Testis (tissue), 2 donors: ENCODE data around the gene ERLIN1.

Experiments
- CTCF ChIP-seq, 3 experiments: fragments of 450-650 bp in 2 of 3; fragments of 200-600 bp in 1 of 3; sonication (generic) in 1 of 3; IDR thresholded peaks; one replicate each; pipeline ENCODE4 v1.5.1; 2016 to 2019; ENCODE audit warnings: antibody characterized with exemption in 3 of 3, mild to moderate bottlenecking in 2 of 3, moderate library complexity in 1 of 3
- POLR2A ChIP-seq: fragments of 450-650 bp; IDR thresholded peaks from one replicate; pipeline ENCODE4 v1.6.1; 2017; ENCODE audit warnings: antibody characterized with exemption, mild to moderate bottlenecking, moderate library complexity

- TF ChIP-seq CTCF (IDR thresholded peaks at IDR 0.05), result no peak
- no peak for TF ChIP-seq POLR2A
Observed at GRCh38 chr10:100157156-100157555, 28.7 kb downstream of the ERLIN1 start.
